Measurements from ENCODE around the gene NEK1.
"Not testable (repeated sequence)": the region's sequence is repeated elsewhere in the genome, so short reads cannot be mapped to it uniquely, and the experiment has no call there.

Gene NEK1

DNA sequence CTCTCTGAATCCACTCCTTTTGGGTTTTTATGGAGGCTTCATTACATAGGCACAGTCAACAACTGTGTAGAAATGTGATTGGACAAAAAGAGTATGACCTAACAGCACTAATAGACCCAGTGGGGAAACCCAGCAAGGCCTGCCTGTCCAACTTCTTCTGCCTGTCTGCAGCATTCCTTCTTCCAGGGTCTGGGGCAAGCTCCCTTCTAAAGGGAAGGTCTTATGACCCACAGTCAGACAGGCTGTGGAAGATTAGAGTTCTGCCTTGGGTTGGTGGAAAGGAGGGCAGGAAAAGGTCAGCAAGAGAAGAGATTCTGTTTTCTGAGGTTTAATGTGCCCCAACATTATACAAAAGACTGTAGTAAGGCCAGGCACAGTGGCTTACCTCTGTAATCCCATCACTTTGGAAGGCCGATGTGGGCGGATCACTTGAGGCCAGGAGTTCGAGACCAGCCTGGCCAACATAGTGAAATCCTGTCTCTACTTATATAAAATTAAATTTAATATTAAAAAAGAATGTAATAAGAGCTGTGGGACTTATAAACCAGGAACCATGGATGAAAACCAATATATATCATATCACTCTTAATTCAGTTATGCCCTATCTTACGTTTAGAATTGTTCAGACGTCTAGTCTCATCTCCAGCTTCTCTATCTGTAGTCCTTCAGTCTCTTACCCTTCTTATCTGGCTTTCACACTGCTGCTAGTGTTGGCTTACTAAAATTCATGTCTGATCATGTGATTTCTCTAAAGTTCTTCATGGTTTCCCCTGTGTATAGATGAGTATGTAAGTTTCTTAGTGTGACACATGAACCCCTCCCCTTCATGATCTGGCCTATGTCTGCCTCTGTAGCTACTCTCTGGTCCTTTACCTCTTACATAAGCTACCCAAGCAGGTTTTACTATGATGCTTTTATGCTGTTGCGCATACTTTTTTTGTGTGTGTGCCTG lies 14.2 kb upstream of the NEK1 start:
- peak; percentile 16 for DNase-seq

DNA sequence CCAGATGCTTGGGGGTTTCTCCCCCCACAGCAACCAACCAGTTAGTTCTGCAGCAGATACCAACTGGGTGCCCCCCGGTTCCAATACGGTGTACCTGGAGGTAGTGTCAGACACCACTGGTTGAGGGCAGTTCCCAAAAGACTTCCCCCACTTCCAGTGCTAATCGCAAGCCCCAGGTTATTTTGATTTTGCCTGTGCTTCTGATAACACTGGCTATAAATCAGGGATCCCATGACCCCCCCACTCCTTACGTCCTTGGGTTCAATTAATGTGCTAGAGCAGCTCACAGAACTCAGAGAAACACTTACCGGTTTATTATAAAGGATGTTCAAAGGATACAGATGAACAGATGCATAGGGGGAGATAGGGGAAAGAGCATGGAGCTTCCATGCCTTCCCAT lies 13.5 kb upstream of the NEK1 start:
- no peak for DNase-seq

- not testable (repeated sequence) for DNase-seq
Measured at GRCh38 chr4:169624012-169624411, 11.6 kb upstream of the NEK1 start.

GRCh38 chr4:169622566-169622965 lies 10.2 kb upstream of the NEK1 start:
- DNase-seq = no peak

GRCh38 chr4:169621731-169622492 lies 9.5 kb upstream of the NEK1 start:
- peak; percentile 12 for DNase-seq

- peak; percentile 18 for DNase-seq
Measured at GRCh38 chr4:169620880-169621248, 8.5 kb upstream of the NEK1 start.

- peak; percentile 90 for DNase-seq
Measured at GRCh38 chr4:169619958-169620879, 7.8 kb upstream of the NEK1 start, which contains the start of gene CLCN3. Gene CLCN3, plus strand, starts transcription at chr4:169620578. Its CDS starts 15,351 bp downstream, at chr4:169635929.

GRCh38 chr4:169619518-169619957 lies 7.2 kb upstream of the NEK1 start:
- DNase-seq = peak; percentile 38

DNA sequence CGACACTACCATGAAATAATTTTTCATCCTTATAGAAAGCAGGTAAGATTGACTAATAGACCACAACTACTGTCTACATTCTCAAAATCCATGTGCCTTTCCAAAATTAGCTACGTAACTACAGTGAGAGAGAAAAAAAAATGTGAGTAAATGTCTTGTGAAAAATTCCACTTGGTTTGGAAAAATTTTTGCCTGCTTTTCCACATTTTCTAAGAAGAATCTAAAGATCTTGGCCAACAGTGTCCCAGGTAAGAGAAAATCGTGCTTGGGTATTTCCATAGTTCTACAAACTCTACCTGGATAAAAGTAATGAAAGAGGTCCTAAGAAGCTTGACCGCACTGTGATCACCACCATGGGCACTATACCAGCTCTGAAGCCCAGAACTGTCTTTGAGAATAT lies 6.6 kb upstream of the NEK1 start:
- no peak for DNase-seq

DNA sequence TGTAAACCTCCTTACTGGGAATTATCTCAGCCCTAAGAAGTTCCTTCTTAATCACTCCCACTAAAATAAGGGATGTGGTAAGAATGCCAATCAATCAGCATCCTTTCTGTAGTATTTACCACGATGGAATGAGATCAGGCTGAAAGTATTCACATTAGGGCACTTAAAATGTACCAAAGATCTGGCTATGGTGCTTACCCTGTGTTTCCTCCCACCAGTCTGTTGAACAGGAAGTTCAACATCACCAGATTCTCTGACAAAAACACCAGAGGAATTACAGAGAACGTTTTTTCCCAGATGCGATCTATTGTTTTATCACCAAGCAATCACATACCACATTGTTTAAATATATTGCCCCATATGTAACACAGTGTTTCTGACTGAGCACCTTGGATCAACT lies 5.9 kb upstream of the NEK1 start:
- DNase-seq = no peak

GRCh38 chr4:169617306-169617705 lies 4.9 kb upstream of the NEK1 start:
- DNase-seq = no peak

DNA sequence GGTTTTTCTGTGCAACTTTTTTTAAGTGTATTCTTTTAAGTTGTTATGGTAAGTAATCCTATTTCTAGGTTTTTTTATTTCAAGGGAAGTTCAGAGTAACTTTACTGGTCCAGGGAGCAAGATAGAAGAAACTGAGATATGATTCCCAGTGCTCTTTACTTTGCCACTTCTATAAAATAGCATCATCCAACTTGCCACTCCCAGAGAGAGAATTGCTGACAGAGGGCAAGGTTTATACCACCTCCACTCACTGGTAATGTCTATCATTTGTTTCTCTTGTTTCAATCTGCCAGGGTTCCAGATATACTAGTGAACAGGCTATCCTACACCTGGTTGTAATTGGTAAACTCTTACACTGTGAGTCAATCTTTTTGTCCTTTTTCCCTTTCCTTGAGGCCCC lies 4.5 kb upstream of the NEK1 start:
- DNase-seq = no peak

DNA sequence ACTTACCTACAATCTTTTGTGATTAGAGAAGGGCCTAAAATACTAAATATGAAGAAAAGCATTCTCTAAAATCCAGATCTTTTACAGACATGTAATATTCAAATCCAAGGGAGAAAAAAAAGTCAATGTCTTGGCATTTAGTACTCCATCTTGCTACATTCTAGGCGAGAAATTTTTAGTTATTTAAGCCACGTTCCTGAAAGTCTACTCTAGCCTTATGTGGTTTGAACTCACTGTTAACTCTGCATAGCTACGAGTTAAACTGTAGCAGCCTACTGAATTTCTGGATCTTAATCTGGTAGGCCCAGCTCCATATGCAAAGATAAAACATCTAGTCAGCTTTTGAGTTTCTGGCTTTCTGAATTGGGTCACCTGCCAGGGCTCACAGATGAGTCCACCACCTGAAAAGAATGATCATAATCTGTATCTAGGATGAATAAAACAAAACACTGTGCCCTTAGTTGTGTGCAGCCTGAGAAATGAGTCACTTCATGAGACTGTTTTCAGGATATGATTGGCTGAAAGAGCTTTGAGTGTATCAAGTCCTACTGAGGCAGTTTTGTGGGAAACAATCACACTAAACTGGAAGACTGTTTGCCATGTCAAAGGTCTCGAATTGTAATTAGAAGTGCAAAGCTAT lies 3.2 kb upstream of the NEK1 start:
- peak; percentile 51 for DNase-seq

DNA sequence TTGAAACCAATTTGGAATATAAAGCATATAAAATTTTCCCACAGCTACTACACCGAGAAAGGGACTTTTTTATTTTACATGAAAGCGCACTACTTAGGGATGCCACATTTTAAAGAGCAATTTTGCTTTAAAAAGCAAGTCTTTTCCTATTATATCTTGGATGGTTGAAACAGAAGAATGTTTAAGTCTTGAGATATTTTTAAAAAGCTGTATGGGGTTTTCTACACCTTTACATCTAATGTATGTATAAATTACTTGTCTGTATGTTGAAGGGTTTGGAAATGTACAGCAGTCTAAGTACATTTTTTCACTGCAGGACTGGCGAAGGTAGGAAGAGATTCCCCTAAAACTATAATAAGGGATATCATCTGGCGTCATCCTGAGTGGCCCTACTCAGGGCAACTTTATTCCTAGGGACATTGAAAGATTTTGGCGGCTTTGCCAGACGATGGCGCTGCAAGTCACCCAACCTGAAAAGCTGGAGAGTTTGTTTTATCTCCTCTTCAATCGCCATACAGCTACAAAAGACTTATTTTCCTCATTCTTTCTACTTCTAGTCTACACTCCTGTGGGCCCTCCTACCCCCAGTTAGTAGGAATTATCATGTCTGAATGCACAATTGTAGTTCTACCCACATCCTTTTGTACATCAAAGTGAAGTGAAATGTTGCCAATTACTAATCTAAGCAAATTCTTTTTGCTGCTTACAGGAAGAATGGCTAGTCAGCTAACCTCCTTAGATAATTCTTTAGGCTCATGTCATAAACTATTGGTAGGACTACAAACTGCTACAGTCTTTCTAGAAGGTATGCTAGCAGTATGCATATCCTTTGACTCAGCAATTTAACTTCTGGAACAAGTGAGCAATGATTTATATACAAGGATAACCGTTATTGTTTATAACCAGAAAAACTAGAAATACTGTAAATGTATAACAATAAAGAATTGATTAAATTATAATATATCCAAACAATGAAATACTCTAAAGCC lies 782 bp upstream of the NEK1 start:
- DNase-seq = peak; percentile 60

- no peak for DNase-seq
Measured at GRCh38 chr4:169611157-169611556, 1.2 kb downstream of the NEK1 start.

GRCh38 chr4:169604903-169605331 lies 7.5 kb downstream of the NEK1 start:
- DNase-seq = no peak

DNA sequence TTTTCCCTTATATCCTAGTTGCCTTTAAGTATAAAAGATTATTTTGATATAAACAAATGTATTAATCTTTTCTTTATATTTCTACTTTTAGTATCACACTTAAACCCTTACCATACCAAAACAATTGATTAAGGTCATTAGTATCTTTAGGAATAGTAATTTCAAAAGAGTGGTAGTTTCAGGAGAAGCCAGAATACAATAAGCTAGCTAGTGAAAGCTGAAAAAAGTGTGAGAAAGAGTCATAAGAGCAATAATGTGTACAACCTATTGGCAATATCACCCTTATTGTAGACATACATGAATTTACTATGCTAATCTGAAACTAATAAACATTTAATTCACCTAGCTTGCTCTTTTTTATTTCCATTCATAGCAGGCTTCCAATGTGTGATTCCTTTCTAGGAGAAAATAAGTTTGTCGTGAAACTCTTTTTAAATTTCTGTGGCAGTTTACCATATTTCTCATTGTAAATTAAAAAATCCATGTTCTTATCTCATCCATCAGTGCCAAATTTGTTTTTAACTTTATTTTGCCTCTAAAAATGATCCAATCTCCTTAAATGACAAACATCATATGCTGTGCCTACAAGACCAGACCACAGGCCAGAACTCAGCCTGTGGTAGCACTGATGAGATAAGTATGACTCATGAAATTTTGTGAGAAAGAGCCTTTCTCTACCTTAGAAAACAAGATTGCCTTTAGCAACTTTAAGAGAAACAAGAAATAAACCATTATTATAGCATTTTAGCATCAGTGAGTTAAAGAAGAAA lies 8.1 kb downstream of the NEK1 start:
- peak; percentile 19 for DNase-seq

DNA sequence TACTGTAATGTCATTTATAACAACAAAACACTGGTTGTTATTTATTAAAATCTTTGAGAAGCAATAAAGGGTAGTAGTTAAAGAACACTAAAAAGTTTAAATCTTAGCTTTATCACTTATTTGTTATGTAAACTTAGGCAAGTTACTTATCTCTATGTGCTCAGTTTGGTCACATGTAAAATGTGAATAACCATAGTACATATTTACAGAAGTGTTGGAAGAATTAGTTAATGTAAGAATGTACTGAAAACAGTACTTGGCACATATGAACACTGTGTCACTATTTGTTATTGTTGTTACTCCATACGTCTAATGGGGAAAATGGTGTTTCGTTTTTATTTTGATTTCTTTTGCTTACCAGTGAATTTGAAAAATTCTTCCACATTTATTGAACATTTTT lies 9.1 kb downstream of the NEK1 start:
- DNase-seq = no peak

- DNase-seq = no peak
Measured at GRCh38 chr4:169601016-169601771, 11.2 kb downstream of the NEK1 start.

Measured in stimulated activated CD4-positive, alpha-beta T cell treated with anti-CD3 and anti-CD28 coated beads, Interleukin-1b, Interleukin-23, amount 100 ng/mL, for 48 hours (primary cell).